Sciatic nerve (tissue), 2 donors: ENCODE measurements around the gene CORO1C. TPM values are rescaled to one million over a fixed set of nuclear protein-coding genes. Genes with fewer than 3 reads are reported as not detected.

Experiments
- ATAC-seq: fragments of 200-7000 bp; cut with Tn5 transposase; one replicate; pipeline ENCODE4 v1.9.1; 2020; ENCODE audit warnings: mild to moderate bottlenecking, moderate library complexity
- DNase-seq: peaks from one replicate; pipeline ENCODE4 v3.0.0-alpha.2; 2020; ENCODE audit warnings: low spot score
- intact Hi-C: fragments of 100-400 bp; cut with DNase I; formaldehyde crosslinking; loops from one replicate; pipeline ENCODE4 v1.14.2; 2022
- total RNA-seq: library from RNA; stranded (reverse); fragmentation: NEBNext Ultra II Directional; extraction: Animal tissue kit (Norgen Biotek cat#: 25700); gene quantifications from one replicate; pipeline ENCODE4 v1.2.1, GENCODE V29; 2021
- donor health status: DM: no; HTN: no; CAD: no.
- donor health status: DM: no; HTN: no; CAD: no.

CORO1C gene
- total RNA-seq, 1 donor from 2014 or later, result 194 TPM

GRCh38 chr12:108614639-108615038 lies 116.7 kb downstream of the CORO1C start:
- intact Hi-C loops, result loop anchor here (5.0 kb wide), 1 partner anchor 42 kb away; no protein-coding TSS in a partner anchor
- DNase-seq (no peak), ATAC-seq (no peak)

- intact Hi-C loops, result no loop called here
Observed at GRCh38 chr12:108614041-108614440, 117.3 kb downstream of the CORO1C start.

GRCh38 chr12:108613548-108613947 lies 117.8 kb downstream of the CORO1C start:
- intact Hi-C loops, result no loop called here
- no peak for DNase-seq
- no peak for ATAC-seq

More at GRCh38 chr12:108614041-108614440, 117.3 kb downstream of the CORO1C start:
- ATAC-seq (no peak), DNase-seq (no peak)

GRCh38 chr12:108612788-108613282 lies 118.5 kb downstream of the CORO1C start:
- intact Hi-C loops, result no loop called here
- ATAC-seq (no peak), DNase-seq (no peak)

GRCh38 chr12:108611884-108612415 lies 119.4 kb downstream of the CORO1C start:
- intact Hi-C loops, result no loop called here
- ATAC-seq (no peak), DNase-seq (no peak)

GRCh38 chr12:108610856-108611605 lies 120.3 kb downstream of the CORO1C start:
- DNase-seq, result no peak
- intact Hi-C loops, result no loop called here
- no peak for ATAC-seq

GRCh38 chr12:108610336-108610815 lies 120.9 kb downstream of the CORO1C start:
- no peak for ATAC-seq
- no peak for DNase-seq
- intact Hi-C loops, result no loop called here

GRCh38 chr12:108609537-108610335 lies 121.6 kb downstream of the CORO1C start:
- peak; percentile 87 for DNase-seq
- intact Hi-C loops, result no loop called here
- peak; percentile 92 for ATAC-seq

- ATAC-seq, result no peak
- no peak for DNase-seq
- intact Hi-C loops, result no loop called here
Observed at GRCh38 chr12:108608616-108609015, 122.7 kb downstream of the CORO1C start.

GRCh38 chr12:108607981-108608600 lies 123.2 kb downstream of the CORO1C start:
- intact Hi-C loops, result no loop called here
- ATAC-seq (no peak), DNase-seq (no peak)

- intact Hi-C loops, result no loop called here
- no peak for ATAC-seq
- DNase-seq, result no peak
Observed at GRCh38 chr12:108606492-108606891, 124.8 kb downstream of the CORO1C start.

- intact Hi-C loops, result no loop called here
- DNase-seq (no peak), ATAC-seq (no peak)
Observed at GRCh38 chr12:108605690-108606406, 125.5 kb downstream of the CORO1C start.

GRCh38 chr12:108605000-108605689 lies 126.2 kb downstream of the CORO1C start:
- ATAC-seq, result no peak
- intact Hi-C loops, result no loop called here
- DNase-seq, result no peak

GRCh38 chr12:108604208-108604941 lies 126.9 kb downstream of the CORO1C start:
- intact Hi-C loops, result no loop called here
- ATAC-seq (no peak), DNase-seq (no peak)

GRCh38 chr12:108603743-108604142 lies 127.6 kb downstream of the CORO1C start:
- DNase-seq, result no peak
- ATAC-seq, result no peak
- intact Hi-C loops, result no loop called here

- ATAC-seq, result no peak
Observed at GRCh38 chr12:108602976-108603704, 128.2 kb downstream of the CORO1C start.

GRCh38 chr12:108602209-108602705 lies 129.1 kb downstream of the CORO1C start:
- ATAC-seq, result no peak
- intact Hi-C loops, result no loop called here
- DNase-seq, result no peak

More at GRCh38 chr12:108602976-108603704, 128.2 kb downstream of the CORO1C start:
- DNase-seq, result no peak
- intact Hi-C loops, result no loop called here
